Measurements from ENCODE around the gene CD180.
"Not testable (repeated sequence)": the region's sequence is repeated elsewhere in the genome, so short reads cannot be mapped to it uniquely, and the experiment has no call there.

The CD180 gene

GRCh38 chr5:67178966-67179365, 17.6 kb downstream of the CD180 start:
- no peaks in the 10 kb centered on the region for H3K36me3 ChIP-seq (ENCODE audit: control insufficient read depth in 1 of 2, insufficient read depth in 2 of 2, low read length in 2 of 2)
- H3K9ac ChIP-seq (ENCODE audit: low read depth in 1 of 2, low read length in 2 of 2) = no peak overlapping the region
- H3K27me3 ChIP-seq (ENCODE audit: control insufficient read depth in 1 of 2, insufficient read depth in 2 of 2, low read length in 2 of 2) = no peaks in the 10 kb centered on the region
- no peak overlapping the region for H3K27ac ChIP-seq (ENCODE audit: low read depth, low read length)
- peaks cover 0 to 5% of the 10 kb centered on the region in 2 donors for H3K4me1 ChIP-seq (ENCODE audit: control insufficient read depth in 1 of 2, insufficient read depth in 2 of 2, low read length in 2 of 2)
- H3K4me3 ChIP-seq (ENCODE audit: low read depth in 1 of 2, low read length in 2 of 2) = no peak overlapping the region
- H3K9me3 ChIP-seq (ENCODE audit: control insufficient read depth in 1 of 2, low read length in 2 of 2) = peaks cover 9 to 11% of the 10 kb centered on the region in 2 donors

GRCh38 chr5:67178085-67178484, 18.5 kb downstream of the CD180 start:
- Histone ChIP-seq H3K36me3 (ENCODE audit: control insufficient read depth in 1 of 2, insufficient read depth in 2 of 2, low read length in 2 of 2) (no peaks in the 10 kb centered on the region), H3K4me3 (ENCODE audit: low read depth in 1 of 2, low read length in 2 of 2) (no peak overlapping the region), H3K9me3 (ENCODE audit: control insufficient read depth in 1 of 2, low read length in 2 of 2) (peaks cover 9 to 11% of the 10 kb centered on the region in 2 donors), H3K4me1 (ENCODE audit: control insufficient read depth in 1 of 2, insufficient read depth in 2 of 2, low read length in 2 of 2) (peaks cover 0 to 5% of the 10 kb centered on the region in 2 donors), H3K9ac (ENCODE audit: low read depth in 1 of 2, low read length in 2 of 2) (no peak overlapping the region), H3K27ac (ENCODE audit: low read depth, low read length) (no peak overlapping the region), H3K27me3 (ENCODE audit: control insufficient read depth in 1 of 2, insufficient read depth in 2 of 2, low read length in 2 of 2) (no peaks in the 10 kb centered on the region)

GRCh38 chr5:67176936-67177335, 19.7 kb downstream of the CD180 start:
- no peaks in the 10 kb centered on the region for H3K27me3 ChIP-seq (ENCODE audit: control insufficient read depth in 1 of 2, insufficient read depth in 2 of 2, low read length in 2 of 2)
- H3K27ac ChIP-seq (ENCODE audit: low read depth, low read length) = no peak overlapping the region
- H3K9me3 ChIP-seq (ENCODE audit: control insufficient read depth in 1 of 2, low read length in 2 of 2) = peaks cover 9 to 11% of the 10 kb centered on the region in 2 donors
- H3K4me1 ChIP-seq (ENCODE audit: control insufficient read depth in 1 of 2, insufficient read depth in 2 of 2, low read length in 2 of 2) = no peaks in the 10 kb centered on the region
- H3K36me3 ChIP-seq (ENCODE audit: control insufficient read depth in 1 of 2, insufficient read depth in 2 of 2, low read length in 2 of 2) = no peaks in the 10 kb centered on the region
- H3K9ac ChIP-seq (ENCODE audit: low read depth in 1 of 2, low read length in 2 of 2) = no peak overlapping the region
- no peak overlapping the region for H3K4me3 ChIP-seq (ENCODE audit: low read depth in 1 of 2, low read length in 2 of 2)

GRCh38 chr5:67173959-67174358, 22.6 kb downstream of the CD180 start:
- Histone ChIP-seq H3K4me3 (ENCODE audit: low read depth in 1 of 2, low read length in 2 of 2) (no peak overlapping the region), H3K27me3 (ENCODE audit: control insufficient read depth in 1 of 2, insufficient read depth in 2 of 2, low read length in 2 of 2) (no peaks in the 10 kb centered on the region), H3K9ac (ENCODE audit: low read depth in 1 of 2, low read length in 2 of 2) (no peak overlapping the region), H3K9me3 (ENCODE audit: control insufficient read depth in 1 of 2, low read length in 2 of 2) (peaks cover 9 to 11% of the 10 kb centered on the region in 2 donors), H3K36me3 (ENCODE audit: control insufficient read depth in 1 of 2, insufficient read depth in 2 of 2, low read length in 2 of 2) (no peaks in the 10 kb centered on the region), H3K4me1 (ENCODE audit: control insufficient read depth in 1 of 2, insufficient read depth in 2 of 2, low read length in 2 of 2) (no peaks in the 10 kb centered on the region), H3K27ac (ENCODE audit: low read depth, low read length) (no peak overlapping the region)

GRCh38 chr5:67173351-67173750, 23.2 kb downstream of the CD180 start:
- not testable (repeated sequence) for H3K27me3 ChIP-seq (ENCODE audit: control insufficient read depth in 1 of 2, insufficient read depth in 2 of 2, low read length in 2 of 2); H3K4me1 ChIP-seq (ENCODE audit: control insufficient read depth in 1 of 2, insufficient read depth in 2 of 2, low read length in 2 of 2); H3K36me3 ChIP-seq (ENCODE audit: control insufficient read depth in 1 of 2, insufficient read depth in 2 of 2, low read length in 2 of 2); H3K4me3 ChIP-seq (ENCODE audit: low read depth in 1 of 2, low read length in 2 of 2); H3K9ac ChIP-seq (ENCODE audit: low read depth in 1 of 2, low read length in 2 of 2); H3K27ac ChIP-seq (ENCODE audit: low read depth, low read length)
- H3K9me3 ChIP-seq (ENCODE audit: control insufficient read depth in 1 of 2, low read length in 2 of 2) = peaks cover 9 to 11% of the 10 kb centered on the region in 2 donors

GRCh38 chr5:67170767-67171166, 25.8 kb downstream of the CD180 start:
- H3K4me3 ChIP-seq (ENCODE audit: low read depth in 1 of 2, low read length in 2 of 2) = no peak overlapping the region
- H3K9me3 ChIP-seq (ENCODE audit: control insufficient read depth in 1 of 2, low read length in 2 of 2) = no peaks in the 10 kb centered on the region
- no peaks in the 10 kb centered on the region for H3K36me3 ChIP-seq (ENCODE audit: control insufficient read depth in 1 of 2, insufficient read depth in 2 of 2, low read length in 2 of 2)
- H3K27me3 ChIP-seq (ENCODE audit: control insufficient read depth in 1 of 2, insufficient read depth in 2 of 2, low read length in 2 of 2) = no peaks in the 10 kb centered on the region
- peaks cover 9% of the 10 kb centered on the region in 2 donors for H3K4me1 ChIP-seq (ENCODE audit: control insufficient read depth in 1 of 2, insufficient read depth in 2 of 2, low read length in 2 of 2)
- no peak overlapping the region for H3K27ac ChIP-seq (ENCODE audit: low read depth, low read length)
- no peak overlapping the region for H3K9ac ChIP-seq (ENCODE audit: low read depth in 1 of 2, low read length in 2 of 2)

GRCh38 chr5:67168069-67168468, 28.5 kb downstream of the CD180 start:
- H3K9me3 ChIP-seq (ENCODE audit: control insufficient read depth in 1 of 2, low read length in 2 of 2) = no peaks in the 10 kb centered on the region
- no peak overlapping the region for H3K9ac ChIP-seq (ENCODE audit: low read depth in 1 of 2, low read length in 2 of 2)
- H3K27ac ChIP-seq (ENCODE audit: low read depth, low read length) = no peak overlapping the region
- no peak overlapping the region for H3K4me3 ChIP-seq (ENCODE audit: low read depth in 1 of 2, low read length in 2 of 2)
- no peaks in the 10 kb centered on the region for H3K27me3 ChIP-seq (ENCODE audit: control insufficient read depth in 1 of 2, insufficient read depth in 2 of 2, low read length in 2 of 2)
- H3K4me1 ChIP-seq (ENCODE audit: control insufficient read depth in 1 of 2, insufficient read depth in 2 of 2, low read length in 2 of 2) = peaks cover 11 to 14% of the 10 kb centered on the region in 2 donors
- H3K36me3 ChIP-seq (ENCODE audit: control insufficient read depth in 1 of 2, insufficient read depth in 2 of 2, low read length in 2 of 2) = peaks cover 4 to 17% of the 10 kb centered on the region in 2 donors

GRCh38 chr5:67166460-67167285, 29.9 kb downstream of the CD180 start:
- Histone ChIP-seq H3K36me3 (ENCODE audit: control insufficient read depth in 1 of 2, insufficient read depth in 2 of 2, low read length in 2 of 2) (peaks cover 4 to 25% of the 10 kb centered on the region in 2 donors), H3K4me1 (ENCODE audit: control insufficient read depth in 1 of 2, insufficient read depth in 2 of 2, low read length in 2 of 2) (peaks cover 11 to 14% of the 10 kb centered on the region in 2 donors), H3K9ac (ENCODE audit: low read depth in 1 of 2, low read length in 2 of 2) (peak overlapping the region; percentile 10 to 80)

GRCh38 chr5:67165526-67166459, 30.8 kb downstream of the CD180 start:
- Histone ChIP-seq H3K4me1 (ENCODE audit: control insufficient read depth in 1 of 2, insufficient read depth in 2 of 2, low read length in 2 of 2) (peaks cover 11 to 14% of the 10 kb centered on the region in 2 donors), H3K9ac (ENCODE audit: low read depth in 1 of 2, low read length in 2 of 2) (peak overlapping the region; percentile 10 to 80), H3K4me3 (ENCODE audit: low read depth in 1 of 2, low read length in 2 of 2) (peak overlapping the region; percentile 68 to 71), H3K36me3 (ENCODE audit: control insufficient read depth in 1 of 2, insufficient read depth in 2 of 2, low read length in 2 of 2) (peaks cover 7 to 25% of the 10 kb centered on the region in 2 donors), H3K27me3 (ENCODE audit: control insufficient read depth in 1 of 2, insufficient read depth in 2 of 2, low read length in 2 of 2) (no peaks in the 10 kb centered on the region), H3K9me3 (ENCODE audit: control insufficient read depth in 1 of 2, low read length in 2 of 2) (no peaks in the 10 kb centered on the region), H3K27ac (ENCODE audit: low read depth, low read length) (peak overlapping the region; percentile 82)

More at GRCh38 chr5:67166460-67167285, 29.9 kb downstream of the CD180 start:
- Histone ChIP-seq H3K27me3 (ENCODE audit: control insufficient read depth in 1 of 2, insufficient read depth in 2 of 2, low read length in 2 of 2) (no peaks in the 10 kb centered on the region), H3K4me3 (ENCODE audit: low read depth in 1 of 2, low read length in 2 of 2) (peak overlapping the region; percentile 68 to 71), H3K27ac (ENCODE audit: low read depth, low read length) (peak overlapping the region; percentile 82), H3K9me3 (ENCODE audit: control insufficient read depth in 1 of 2, low read length in 2 of 2) (no peaks in the 10 kb centered on the region)
